HUDEP-2 (cell line): Measurements from ENCODE around the gene RNF151.
"Not testable (repeated sequence)": the region's sequence is repeated elsewhere in the genome, so short reads cannot be mapped to it uniquely, and the experiment has no call there.

Experiments
- DNase-seq, 76 experiments: peaks; one replicate each; lab custom pipeline; 2025; ENCODE audit not compliant: unreplicated experiment in 76 of 76; lab: John Stamatoyannopoulos, UW

The RNF151 gene

DNA sequence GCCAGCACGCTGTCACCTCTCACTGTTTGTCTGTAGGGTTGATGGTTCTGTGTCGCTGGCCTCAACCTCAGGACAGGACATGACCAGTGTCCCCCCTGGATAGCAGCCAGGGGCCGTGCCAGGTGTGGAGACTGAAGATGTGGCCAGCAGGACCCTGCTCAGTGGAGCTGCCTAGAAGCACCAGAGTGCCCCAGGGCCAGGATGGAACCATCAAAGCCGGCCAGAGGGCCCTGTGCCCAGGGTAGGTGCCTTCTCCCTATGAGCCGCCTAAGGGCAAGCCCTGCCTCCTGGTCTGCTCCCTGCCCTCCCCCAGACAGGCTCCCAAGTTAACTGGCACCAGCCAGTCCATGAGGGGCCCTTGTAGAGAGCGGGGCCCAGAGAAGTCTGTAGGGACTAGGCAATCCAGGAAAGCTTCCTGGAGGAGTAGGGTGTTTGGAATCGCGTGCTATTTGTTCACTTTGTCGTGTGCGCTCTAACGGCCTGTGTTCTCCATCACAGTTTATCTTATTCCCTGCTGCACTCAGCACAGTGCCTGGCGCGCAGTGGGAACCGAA lies 7.9 kb upstream of the RNF151 start:
- DNase-seq, result no peak

DNA sequence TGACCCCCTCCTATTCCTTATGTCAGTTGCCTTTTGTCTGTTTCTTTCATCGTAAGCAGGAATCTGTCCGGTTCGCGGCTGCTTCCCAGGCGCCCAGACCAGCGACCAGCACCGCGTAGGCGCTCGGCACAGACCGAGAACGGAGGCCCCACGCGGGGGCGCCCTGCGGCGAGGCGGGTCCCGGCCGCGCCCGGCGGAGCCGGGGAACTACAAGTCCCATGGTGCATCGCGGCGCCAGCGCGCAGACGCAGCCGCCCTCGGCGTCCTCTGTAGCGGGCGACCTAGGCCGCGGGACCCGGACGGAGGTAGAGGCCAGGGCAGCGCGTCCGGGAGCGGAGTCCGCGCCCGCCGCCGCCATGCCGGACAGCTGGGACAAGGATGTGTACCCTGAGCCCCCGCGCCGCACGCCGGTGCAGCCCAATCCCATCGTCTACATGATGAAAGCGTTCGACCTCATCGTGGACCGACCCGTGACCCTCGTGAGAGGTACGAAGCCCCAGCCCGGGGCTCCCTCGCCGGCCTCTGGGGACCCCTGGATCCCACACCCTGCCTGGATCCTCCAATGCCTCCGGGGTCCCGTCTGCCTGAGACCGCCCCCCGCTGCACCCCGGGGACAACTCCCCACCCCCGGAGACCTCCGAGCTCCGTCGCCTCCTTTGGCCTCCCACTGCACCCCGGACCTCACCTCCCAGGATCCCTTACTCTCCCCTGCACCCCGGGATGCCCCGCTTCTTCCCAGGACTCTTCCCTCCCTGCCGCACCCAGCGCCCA lies 7.2 kb upstream of the RNF151 start, which contains the start of gene NDUFB10:
TSS of gene NDUFB10 (plus strand) at position 270 of the 771 bp plus-strand sequence. CDS start at position 357, 87 bp downstream.
- peak in 72 of 76 experiments; percentile 50 to 93 (median 80) for DNase-seq

GRCh38 chr16:1960665-1961630 lies 5.7 kb upstream of the RNF151 start:
- peak in 61 of 76 experiments; percentile 20 to 79 (median 51) for DNase-seq

GRCh38 chr16:1961651-1962067 lies 5.0 kb upstream of the RNF151 start:
- DNase-seq, result peak in 9 of 76 experiments; percentile 22 to 54 (median 51)

GRCh38 chr16:1962161-1963153 lies 4.2 kb upstream of the RNF151 start:
- not testable (repeated sequence) for DNase-seq

- DNase-seq, result peak in 24 of 76 experiments; percentile 22 to 84 (median 48)
These were observed 2.7 kb upstream of the RNF151 start for GRCh38 chr16:1963806-1964505.

DNA sequence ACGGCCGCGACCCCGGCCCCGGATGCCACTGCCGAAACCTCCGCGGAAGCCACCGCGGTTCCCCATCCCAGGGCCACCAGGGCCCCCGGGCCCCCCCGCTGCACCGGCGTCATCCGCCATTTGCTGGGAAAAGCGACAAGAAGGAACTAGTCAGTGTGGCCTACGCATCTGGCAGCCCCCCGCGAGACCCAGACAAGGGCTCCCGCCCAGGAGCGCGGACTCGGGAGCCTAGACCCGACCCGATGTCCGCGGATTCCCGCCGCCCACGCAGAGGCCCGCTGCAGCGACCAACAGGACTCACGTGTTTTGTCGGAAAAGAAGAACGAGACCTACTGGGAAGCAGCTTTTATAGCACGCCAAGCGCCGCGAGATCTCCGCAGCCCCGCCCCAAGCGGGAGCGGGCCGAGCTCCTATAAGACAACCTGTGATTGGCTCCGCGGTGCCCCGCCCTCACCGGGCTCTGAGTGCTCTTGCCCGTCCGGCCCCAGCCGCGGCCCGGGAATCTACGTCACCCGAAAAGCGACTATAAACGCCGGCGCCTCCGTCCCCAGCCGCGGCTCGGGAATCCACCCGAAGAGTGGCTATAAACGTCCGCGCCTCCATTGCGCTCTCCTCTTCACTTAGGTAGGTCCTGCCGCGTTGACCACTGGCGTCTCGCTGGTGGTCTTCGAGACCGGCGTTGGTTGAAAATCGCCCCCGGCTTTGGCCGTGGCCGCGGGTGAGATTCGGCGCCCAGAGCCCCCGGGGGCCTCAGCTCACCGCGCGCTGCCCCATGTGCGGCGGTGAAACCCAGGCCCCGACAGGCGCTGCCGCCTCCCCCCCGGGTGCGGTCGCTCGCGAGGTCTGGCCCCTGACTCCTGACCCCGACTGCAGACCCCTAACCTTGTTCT lies 1.9 kb upstream of the RNF151 start, which contains the start of gene RPS2:
TSS of gene RPS2 (minus strand) at position 321 of the 890 bp plus-strand sequence. CDS start at position 120, 201 bp downstream.
- peak in 75 of 76 experiments; percentile 64 to 98 (median 96) for DNase-seq

GRCh38 chr16:1965396-1966001 lies 1.2 kb upstream of the RNF151 start:
- DNase-seq, result no peak

- no peak for DNase-seq
These were observed 1.7 kb downstream of the RNF151 start for GRCh38 chr16:1968146-1968953.

DNA sequence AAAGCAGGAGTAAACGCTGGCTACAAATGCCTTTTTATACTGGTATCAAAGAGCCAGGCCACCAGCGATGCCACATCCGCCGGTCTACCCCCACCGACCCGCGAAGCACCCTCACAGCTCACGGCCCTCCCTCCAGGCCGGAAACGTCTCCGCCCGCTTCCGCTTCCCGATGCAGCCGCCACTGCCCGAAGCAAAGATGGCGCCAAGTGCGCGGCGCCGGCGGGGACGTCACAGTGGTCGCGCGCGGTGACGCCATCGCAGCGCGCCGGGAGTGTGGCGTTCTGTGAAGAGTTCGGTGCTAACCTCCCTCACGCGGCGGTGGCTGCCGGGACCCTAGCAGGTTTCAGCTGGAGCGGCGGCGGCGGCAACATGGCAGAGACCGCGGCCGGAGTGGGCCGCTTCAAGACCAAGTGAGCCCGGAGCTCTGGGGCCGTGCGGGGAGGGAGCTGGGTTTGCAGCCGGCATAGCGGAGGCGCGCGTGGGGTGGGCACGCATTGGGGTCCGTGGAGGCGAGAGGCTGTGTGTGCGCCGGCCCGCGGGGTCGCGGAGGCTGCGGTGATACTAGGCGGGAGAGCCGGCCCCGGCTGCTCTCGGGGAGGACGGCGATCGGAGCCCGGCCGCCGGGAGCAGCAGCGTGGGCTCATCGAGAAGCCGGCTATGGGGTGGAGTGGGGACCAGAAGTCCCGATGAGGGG lies 5.3 kb downstream of the RNF151 start, which contains the start of gene TBL3:
TSS of gene TBL3 (plus strand) at position 258 of the 694 bp plus-strand sequence. CDS start at position 370, 112 bp downstream.
- peak in 73 of 76 experiments; percentile 51 to 94 (median 86) for DNase-seq

DNA sequence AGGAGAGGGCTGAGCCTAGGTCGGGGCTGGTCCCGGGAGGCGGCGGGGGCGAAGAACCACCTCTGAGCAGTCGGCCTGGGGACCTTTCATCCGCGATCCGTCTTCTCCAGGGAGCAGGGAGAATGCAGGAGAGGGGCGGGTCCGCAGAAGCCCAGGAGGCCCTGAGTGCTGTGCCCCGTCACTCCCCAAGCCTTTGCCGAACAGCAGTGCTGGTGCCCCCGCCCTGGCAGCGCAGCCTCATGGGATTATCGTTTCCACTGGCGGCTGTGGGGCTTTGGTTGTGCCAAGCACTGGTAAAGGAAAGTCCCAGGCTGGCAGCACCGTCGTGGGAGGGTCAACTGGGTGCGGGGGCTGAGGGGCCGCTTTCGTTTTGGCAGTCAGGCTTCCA lies 5.8 kb downstream of the RNF151 start:
- peak in 32 of 76 experiments; percentile 10 to 61 (median 31) for DNase-seq

- DNase-seq, result no peak
These were observed 7.0 kb downstream of the RNF151 start for GRCh38 chr16:1973461-1974156.

GRCh38 chr16:1974157-1975070 lies 7.8 kb downstream of the RNF151 start:
- DNase-seq, result no peak
